GM10248 (cell line): ENCODE results near the gene CAMK4.

Experiments
- CTCF ChIA-PET: fragments of 300-600 bp; sonication (Branson Sonifier 250); formaldehyde crosslinking; extraction: SDS; loops from one replicate; lab custom pipeline; 2021; ENCODE audit warnings: antibody characterized with exemption; lab: Yijun Ruan, JAX
- POLR2A ChIA-PET: fragments of 350-650 bp; sonication (Branson Sonifier 250); formaldehyde crosslinking; extraction: SDS; loops from one replicate; lab custom pipeline; 2020; ENCODE audit warnings: antibody characterized with exemption; lab: Yijun Ruan, JAX
- DNase-seq: peaks from one replicate; pipeline ENCODE4 v3.0.0; 2012; ENCODE audit errors: extremely low spot score
- CTCF ChIP-seq: IDR thresholded peaks from 2 replicates; pipeline ENCODE4 v1.5.1; 2012; ENCODE audit warnings: mild to moderate bottlenecking, low read depth; ENCODE audit errors: extremely low read depth, missing control alignments, control extremely low read depth

The CAMK4 gene

GRCh38 chr5:111494355-111494999, 270.3 kb downstream of the CAMK4 start:
- no peak for TF ChIP-seq CTCF
- POLR2A ChIA-PET: interaction anchor here (0.7 to 1.3 kb wide), 2 partner anchors 13 to 23 kb away, joined by 4 to 20 read pairs; no protein-coding TSS in a partner anchor
- no peak for DNase-seq
- CTCF ChIA-PET: interaction anchor here (1.1 to 2.2 kb wide), 7 partner anchors 9 to 40 kb away, joined by 3 to 6 read pairs (median 4); no protein-coding TSS in a partner anchor

GRCh38 chr5:111495159-111495558, 271.0 kb downstream of the CAMK4 start:
- ChIA-PET POLR2A (interaction anchor here (1.3 kb wide), 1 partner anchor 13 kb away, joined by 20 read pairs; no protein-coding TSS in a partner anchor), CTCF (interaction anchor here (1.1 to 2.2 kb wide), 7 partner anchors 10 to 39 kb away, joined by 3 to 6 read pairs (median 4); no protein-coding TSS in a partner anchor)
- TF ChIP-seq CTCF: no peak
- no peak for DNase-seq

- ChIA-PET POLR2A (no interaction called here), CTCF (interaction anchor here (2.8 kb wide), 1 partner anchor 13 kb away, joined by 10 read pairs; the partner anchor contains the start of gene STARD4)
- no peak for DNase-seq
- no peak for TF ChIP-seq CTCF
These were observed 274.2 kb downstream of the CAMK4 start for GRCh38 chr5:111498346-111498745.

GRCh38 chr5:111502956-111503355, 278.8 kb downstream of the CAMK4 start:
- no peak for TF ChIP-seq CTCF
- DNase-seq: no peak
- ChIA-PET CTCF (no interaction called here), POLR2A (no interaction called here)

- ChIA-PET POLR2A (no interaction called here), CTCF (no interaction called here)
- no peak for DNase-seq
- TF ChIP-seq CTCF: no peak
These were observed 280.9 kb downstream of the CAMK4 start for GRCh38 chr5:111505096-111505495.

GRCh38 chr5:111507276-111507675, 283.1 kb downstream of the CAMK4 start:
- ChIA-PET CTCF (interaction anchor here (0.7 to 2.5 kb wide), 4 partner anchors 24 to 113 kb away, joined by 3 to 5 read pairs (median 4); no protein-coding TSS in a partner anchor), POLR2A (no interaction called here)
- TF ChIP-seq CTCF: no peak

More at GRCh38 chr5:111507276-111507675, 283.1 kb downstream of the CAMK4 start:
- no peak for DNase-seq
